RWPE2 (cell line): ENCODE measurements around the gene KRTAP10-1.

Experiments
- ATAC-seq: fragments of 200-7000 bp; cut with Tn5 transposase; 3 replicates; pipeline ENCODE4 v1.9.1; 2021; ENCODE audit warnings: low read depth
- DNase-seq: peaks from one replicate; pipeline ENCODE4 v3.0.0-alpha.2; 2020; ENCODE audit warnings: low spot score
- H3K27ac ChIP-seq: fragments of 450-650 bp; 2 replicates; pipeline ENCODE4 v1.5.1; 2017; ENCODE audit warnings: mild to moderate bottlenecking; ENCODE audit not compliant: poor library complexity, severe bottlenecking
- H3K27me3 ChIP-seq: fragments of 250-450 bp; sonication (Bioruptor Pico); 2 replicates; pipeline ENCODE4 v1.5.1; 2021; ENCODE audit warnings: mild to moderate bottlenecking, moderate library complexity; ENCODE audit not compliant: insufficient read depth, poor library complexity, severe bottlenecking
- H3K36me3 ChIP-seq: fragments of 250-450 bp; sonication (Bioruptor Pico); 2 replicates; pipeline ENCODE4 v1.5.1; 2020; ENCODE audit warnings: low read depth, mild to moderate bottlenecking, moderate library complexity
- H3K4me1 ChIP-seq: fragments of 250-450 bp; sonication (Bioruptor Pico); 2 replicates; pipeline ENCODE4 v1.5.1; 2021; ENCODE audit warnings: mild to moderate bottlenecking, moderate library complexity; ENCODE audit not compliant: insufficient read depth, poor library complexity, severe bottlenecking
- H3K4me3 ChIP-seq: fragments of 250-450 bp; sonication (Bioruptor Pico); 2 replicates; pipeline ENCODE4 v1.5.1; 2021; ENCODE audit warnings: mild to moderate bottlenecking, moderate library complexity; ENCODE audit not compliant: severe bottlenecking
- H3K9me3 ChIP-seq: fragments of 250-450 bp; sonication (Bioruptor Pico); 2 replicates; pipeline ENCODE4 v1.5.1; 2021; ENCODE audit warnings: mild to moderate bottlenecking, moderate library complexity; ENCODE audit not compliant: severe bottlenecking
- CTCF ChIP-seq: fragments of 450-650 bp; IDR thresholded peaks from one replicate; pipeline ENCODE4 v1.5.1; 2017; ENCODE audit warnings: mild to moderate bottlenecking, moderate library complexity; ENCODE audit not compliant: poor library complexity, severe bottlenecking

Gene KRTAP10-1

GRCh38 chr21:44527983-44528633 lies 11.9 kb downstream of the KRTAP10-1 start:
- Histone ChIP-seq H3K27ac (no peak overlapping the region), H3K4me1 (no peaks in the 10 kb centered on the region), H3K36me3 (no peaks in the 10 kb centered on the region), H3K4me3 (no peak overlapping the region), H3K27me3 (no peaks in the 10 kb centered on the region), H3K9me3 (peaks cover 7% of the 10 kb centered on the region)
- ATAC-seq (no peak), DNase-seq (peak; percentile 59)
- TF ChIP-seq CTCF: no peak

- H3K36me3 ChIP-seq: no peaks in the 10 kb centered on the region
- H3K4me1 ChIP-seq: no peaks in the 10 kb centered on the region
- H3K4me3 ChIP-seq: no peak overlapping the region
- no peak for TF ChIP-seq CTCF
- H3K27me3 ChIP-seq: no peaks in the 10 kb centered on the region
- DNase-seq (peak; percentile 38), ATAC-seq (no peak)
- H3K27ac ChIP-seq: no peak overlapping the region
- peaks cover 7% of the 10 kb centered on the region for H3K9me3 ChIP-seq
Observed at GRCh38 chr21:44527156-44527982, 12.6 kb downstream of the KRTAP10-1 start.

GRCh38 chr21:44526096-44526997 lies 13.6 kb downstream of the KRTAP10-1 start:
- H3K9me3 ChIP-seq: peaks cover 7% of the 10 kb centered on the region
- H3K4me3 ChIP-seq: no peak overlapping the region
- H3K4me1 ChIP-seq: no peaks in the 10 kb centered on the region
- no peaks in the 10 kb centered on the region for H3K27me3 ChIP-seq
- TF ChIP-seq CTCF: no peak
- no peak overlapping the region for H3K27ac ChIP-seq
- ATAC-seq: no peak
- no peak for DNase-seq
- no peaks in the 10 kb centered on the region for H3K36me3 ChIP-seq

GRCh38 chr21:44525391-44526095 lies 14.5 kb downstream of the KRTAP10-1 start:
- no peak for ATAC-seq
- Histone ChIP-seq H3K27me3 (no peaks in the 10 kb centered on the region), H3K4me1 (no peaks in the 10 kb centered on the region), H3K36me3 (no peaks in the 10 kb centered on the region), H3K27ac (no peak overlapping the region), H3K4me3 (no peak overlapping the region), H3K9me3 (peaks cover 7% of the 10 kb centered on the region)
- DNase-seq: peak; percentile 45
- no peak for TF ChIP-seq CTCF
